Panc1 (cell line): ENCODE results near the gene DFFA.

Experiments used
- CTCF ChIP-seq: fragments of 450-650 bp; IDR thresholded peaks from 2 replicates; pipeline ENCODE4 v1.5.1; 2017; ENCODE audit warnings: mild to moderate bottlenecking
- POLR2AphosphoS5 ChIP-seq: IDR thresholded peaks from 2 replicates; pipeline ENCODE4 v1.6.1; 2012; ENCODE audit warnings: mild to moderate bottlenecking, low read depth, low read length, moderate library complexity
- REST ChIP-seq, 2 experiments: IDR thresholded peaks; 2 replicates each; pipeline ENCODE4 v1.6.1; 2011 to 2012; ENCODE audit warnings: low read depth in 2 of 2, control low read depth in 1 of 2, low read length in 1 of 2, mild to moderate bottlenecking in 1 of 2, moderate library complexity in 1 of 2; ENCODE audit not compliant: insufficient read depth in 1 of 2
- TCF7L2 ChIP-seq: IDR thresholded peaks from 2 replicates; pipeline ENCODE4 v1.6.1; 2011; ENCODE audit warnings: mild to moderate bottlenecking, low read depth, low read length, inconsistent platforms

- TF ChIP-seq POLR2AphosphoS5, result no peak
- TF ChIP-seq CTCF, result peak; percentile 99
- TF ChIP-seq REST (IDR thresholded peaks at IDR 0.05; ENCODE audit: insufficient read depth in 1 of 2, low read depth in 2 of 2, low read length in 1 of 2), result no peak
- no peak for TF ChIP-seq TCF7L2
Observed at GRCh38 chr1:10494754-10495474, 22.6 kb upstream of the DFFA start.
